ENCODE data around the gene ZMAT5.

DNA sequence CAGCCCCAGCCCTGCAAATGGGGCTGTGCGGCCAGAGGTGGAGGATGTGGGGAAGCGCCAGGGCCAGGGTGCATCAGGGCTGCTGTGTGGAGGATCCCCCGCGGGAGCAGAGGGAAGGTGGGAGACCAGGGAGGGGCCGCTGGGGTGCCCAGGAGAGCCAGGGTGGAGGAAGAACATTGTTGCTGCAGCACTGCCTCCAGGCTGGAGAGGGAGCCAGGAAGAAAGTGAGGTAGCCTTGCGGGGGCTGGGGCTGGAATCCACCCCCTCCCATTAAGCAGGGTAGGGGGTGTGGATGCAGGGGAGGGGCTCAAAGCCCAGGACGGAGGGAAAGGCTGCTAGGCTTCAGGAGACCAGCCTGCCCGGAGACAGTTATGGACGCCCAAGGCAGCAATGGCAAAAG is 32.0 kb downstream of the ZMAT5 start:
- no peak for TF ChIP-seq EZH2 (IDR thresholded peaks at IDR 0.05)
- no peak for TF ChIP-seq POLR2AphosphoS5 (IDR thresholded peaks at IDR 0.05; ENCODE audit: borderline replicate concordance, low read depth, low read length)
